A673 (cell line): ENCODE measurements around the gene BRPF3.

Experiments used
- CTCF ChIP-seq: fragments of 300-800, 200-600 bp; sonication (generic); conservative IDR thresholded peaks from 2 replicates; pipeline ENCODE4 v1.5.1; 2017; ENCODE audit warnings: low read depth, mild to moderate bottlenecking, antibody characterized with exemption, low read length, moderate library complexity, mixed read lengths
- EZH2 ChIP-seq: fragments of 200-600 bp; sonication (generic); IDR thresholded peaks from 2 replicates; pipeline ENCODE4 v1.6.1; 2017; ENCODE audit warnings: borderline replicate concordance, low read depth, mild to moderate bottlenecking, mixed read lengths, antibody characterized with exemption, low read length; ENCODE audit not compliant: poor library complexity, severe bottlenecking

- no peak for TF ChIP-seq EZH2
- TF ChIP-seq CTCF: no peak
Measured at GRCh38 chr6:36280983-36281382, 84.4 kb downstream of the BRPF3 start.
